Naive thymus-derived CD4-positive, alpha-beta T cell (primary cell): ENCODE data around the gene KIT. TPM values are rescaled to one million over a fixed set of nuclear protein-coding genes. Genes with fewer than 3 reads are reported as not detected.

Source experiments
- ATAC-seq: fragments of 150-1000 bp; cut with Tn5 transposase; 2 replicates; pipeline ENCODE4 v1.10.0; 2021; ENCODE audit warnings: mild to moderate bottlenecking, moderate library complexity
- CTCF ChIA-PET: fragments of 350-600 bp; sonication (Branson Sonifier 250); formaldehyde crosslinking; loops from one replicate; lab custom pipeline; 2021; ENCODE audit warnings: antibody characterized with exemption; lab: Charles Lee
- POLR2A ChIA-PET: fragments of 350-600 bp; sonication (Branson Sonifier 250); formaldehyde crosslinking; loops from one replicate; lab custom pipeline; 2021; ENCODE audit warnings: antibody characterized with exemption, inconsistent platforms; lab: Charles Lee
- DNase-seq, 9 donors: peaks; one replicate each; pipeline versions ENCODE4 v3.0.0 to v3.0.0-alpha.2; 2020 to 2022; ENCODE audit warnings: mixed read lengths in 1 of 9
- H3K27ac ChIP-seq: one replicate; pipeline ENCODE4 v1.7.0; 2013; ENCODE audit warnings: mild to moderate bottlenecking, low read depth, low read length, moderate library complexity
- H3K27me3 ChIP-seq, 2 donors: one replicate each; pipeline ENCODE4 v1.7.0; 2013; ENCODE audit warnings: low read length in 2 of 2, mild to moderate bottlenecking in 2 of 2, moderate library complexity in 2 of 2; ENCODE audit not compliant: control insufficient read depth in 2 of 2, insufficient read depth in 2 of 2
- H3K36me3 ChIP-seq, 3 experiments: 1 replicate in 2 of 3; 2 replicates in 1 of 3; pipeline ENCODE4 v1.7.0; 2013; ENCODE audit warnings: low read length in 3 of 3, mild to moderate bottlenecking in 3 of 3, moderate library complexity in 1 of 3; ENCODE audit not compliant: insufficient read depth in 3 of 3, control insufficient read depth in 2 of 3
- H3K4me1 ChIP-seq, 2 donors: one replicate each; pipeline ENCODE4 v1.7.0; 2013; ENCODE audit warnings: low read length in 2 of 2, mild to moderate bottlenecking in 2 of 2, moderate library complexity in 1 of 2; ENCODE audit not compliant: control insufficient read depth in 2 of 2, insufficient read depth in 2 of 2
- H3K4me3 ChIP-seq: 2 replicates; pipeline ENCODE4 v1.7.0; 2013; ENCODE audit warnings: mild to moderate bottlenecking, low read length
- H3K9me3 ChIP-seq, 3 experiments: 1 replicate in 2 of 3; 2 replicates in 1 of 3; pipeline ENCODE4 v1.7.0; 2013; ENCODE audit warnings: low read length in 3 of 3; ENCODE audit not compliant: control insufficient read depth in 2 of 3
- H3K27ac Mint-ChIP-seq, 9 donors: one replicate each; pipeline ENCODE4 v1.8.0; 2020 to 2022; ENCODE audit warnings: mixed read lengths in 9 of 9, mild to moderate bottlenecking in 8 of 9, moderate library complexity in 5 of 9, inconsistent platforms in 2 of 9
- H3K27me3 Mint-ChIP-seq, 5 donors: one replicate each; pipeline ENCODE4 v1.8.0; 2021 to 2022; ENCODE audit warnings: mixed read lengths in 5 of 5, mild to moderate bottlenecking in 1 of 5
- H3K36me3 Mint-ChIP-seq, 5 donors: one replicate each; pipeline ENCODE4 v1.8.0; 2020 to 2022; ENCODE audit warnings: mixed read lengths in 5 of 5, mild to moderate bottlenecking in 3 of 5, inconsistent platforms in 1 of 5
- H3K4me1 Mint-ChIP-seq, 7 donors: one replicate each; pipeline ENCODE4 v1.8.0; 2020 to 2022; ENCODE audit warnings: mixed read lengths in 7 of 7, mild to moderate bottlenecking in 3 of 7, inconsistent platforms in 1 of 7
- H3K4me3 Mint-ChIP-seq, 10 donors: one replicate each; pipeline ENCODE4 v1.8.0; 2020 to 2022; ENCODE audit warnings: mild to moderate bottlenecking in 10 of 10, mixed read lengths in 10 of 10, moderate library complexity in 6 of 10, inconsistent platforms in 2 of 10
- H3K9me3 Mint-ChIP-seq, 11 donors: one replicate each; pipeline ENCODE4 v1.8.0; 2020 to 2022; ENCODE audit warnings: mixed read lengths in 11 of 11, mild to moderate bottlenecking in 4 of 11, inconsistent platforms in 1 of 11, moderate library complexity in 1 of 11
- intact Hi-C, 2 donors: fragments of 100-400 bp; cut with micrococcal nuclease; formaldehyde crosslinking; loops; one replicate each; pipeline ENCODE4 v1.15.1; 2023
- polyA plus RNA-seq, 2 donors: library from polyadenylated mRNA; unstranded; fragments of 300-500 nt; fragmentation: Illumina TruSeq; gene quantifications; one replicate each; pipeline ENCODE4 v1.2.3, GENCODE V29; 2021
- total RNA-seq, 6 experiments: library from RNA in 5 of 6; stranded (reverse) in 5 of 6; gene quantifications; 1 replicate in 5 of 6; 2 replicates in 1 of 6; pipeline ENCODE4 v1.2.3 and lab custom pipeline; 2021 to 2026

The KIT gene
- total and polyA plus RNA-seq, 7 experiments from 2014 or later = 0.08 to 1.2 (median 0.16) TPM; not detected in 1

DNA sequence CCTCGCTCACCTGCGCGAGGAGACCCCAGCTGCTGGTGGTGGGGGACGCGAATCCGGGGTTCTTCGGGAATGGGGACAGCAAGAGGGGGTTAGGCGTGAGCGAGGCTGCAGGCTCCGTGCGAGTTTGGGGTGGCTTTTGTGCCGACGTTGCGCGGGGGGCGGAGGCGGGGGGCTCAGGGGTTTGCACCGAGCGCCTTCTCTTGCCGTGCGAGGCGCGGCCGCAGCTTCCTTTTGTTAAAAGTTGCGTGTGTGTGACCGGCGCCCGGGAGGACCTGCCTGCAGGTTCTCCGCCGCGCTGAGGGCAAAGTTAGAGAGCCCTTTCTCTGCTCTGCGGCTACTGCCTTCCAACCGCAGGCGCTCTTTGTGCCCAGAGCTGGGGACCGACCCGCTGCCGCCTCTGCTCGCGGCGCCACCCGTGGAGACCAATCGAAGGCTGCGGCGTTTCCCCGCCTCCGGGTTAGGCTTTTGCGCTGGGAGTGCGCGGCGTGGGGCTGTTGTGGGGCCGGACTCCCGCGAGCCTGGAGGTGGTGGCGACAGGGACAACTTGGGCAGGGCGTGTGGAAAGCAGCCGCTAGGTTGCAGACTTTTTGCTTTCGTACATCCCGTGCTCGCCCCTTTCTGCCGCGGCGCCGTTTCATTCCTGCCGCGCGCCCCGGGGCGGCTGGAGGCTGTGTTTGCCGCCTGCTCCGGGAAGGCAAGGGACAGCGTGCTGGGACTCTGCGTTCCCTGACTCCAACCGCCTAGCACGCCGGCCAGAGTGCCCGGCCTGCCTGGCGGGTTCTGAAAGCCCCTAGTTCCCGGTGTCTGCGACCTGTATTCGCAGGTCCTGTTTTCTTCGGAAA, 716 bp downstream of the KIT start:
- POLR2A ChIA-PET = interaction anchor here (0.8 kb wide), 1 partner anchor 1940 kb away, joined by 3 read pairs; no protein-coding TSS in a partner anchor

DNA sequence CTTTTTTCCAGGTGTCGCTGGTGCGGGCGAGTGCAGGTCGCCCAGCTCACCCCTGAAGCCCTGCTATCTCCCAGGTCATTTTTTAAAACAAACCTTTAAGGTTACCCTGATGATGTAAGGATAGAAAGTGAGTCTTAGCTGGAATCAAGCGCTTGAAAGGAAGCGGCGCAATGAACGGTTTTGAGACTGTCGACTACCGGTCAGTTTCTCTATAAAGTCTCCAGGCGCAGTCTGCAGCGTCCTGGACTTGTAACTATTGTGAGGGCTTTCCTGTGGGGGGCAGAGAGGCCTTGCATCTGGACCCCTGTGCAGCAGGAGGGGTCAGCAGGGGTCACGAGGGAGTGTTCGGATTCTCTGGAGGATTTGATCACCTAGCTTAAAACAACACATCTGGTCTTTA, 1.6 kb downstream of the KIT start:
- Histone ChIP-seq H3K4me3 (peak overlapping the region; percentile 33), H3K4me1 (peaks cover 0 to 10% of the 10 kb centered on the region in 2 donors), H3K27ac (no peak overlapping the region), H3K36me3 (no peaks in the 10 kb centered on the region), H3K9me3 (no peaks in the 10 kb centered on the region), H3K27me3 (peaks cover 0 to 12% of the 10 kb centered on the region in 2 donors)
- intact Hi-C loops = no loop called here
- peaks cover 0 to 3% (median 0%) of the 10 kb centered on the region in 5 donors for H3K36me3 Mint-ChIP-seq
- H3K27me3 Mint-ChIP-seq = peaks cover 53 to 79% (median 62%) of the 10 kb centered on the region in 5 donors
- ATAC-seq (no peak), DNase-seq (no peak)
- H3K9me3 Mint-ChIP-seq = no peaks in the 10 kb centered on the region
- peaks cover 14 to 25% (median 22%) of the 10 kb centered on the region in 7 donors for H3K4me1 Mint-ChIP-seq
- ChIA-PET POLR2A (interaction anchor here (0.8 kb wide), 1 partner anchor 1941 kb away, joined by 3 read pairs; no protein-coding TSS in a partner anchor), CTCF (no interaction called here)
- peak overlapping the region in 2 of 9 donors; percentile 15 to 60 for H3K27ac Mint-ChIP-seq
- H3K4me3 Mint-ChIP-seq = peak overlapping the region; percentile 64 to 88 (median 80)

More for the DNA sequence above, 716 bp downstream of the KIT start:
- ATAC-seq = peak; percentile 43
- H3K27me3 ChIP-seq = peaks cover 0 to 12% of the 10 kb centered on the region in 2 donors
- CTCF ChIA-PET = interaction anchor here (0.6 kb wide), 1 partner anchor 226 kb away, joined by 3 read pairs; no protein-coding TSS in a partner anchor
- peak overlapping the region; percentile 33 for H3K4me3 ChIP-seq
- no peak overlapping the region for H3K27ac ChIP-seq
- Mint-ChIP-seq H3K9me3 (no peaks in the 10 kb centered on the region), H3K36me3 (peaks cover 0 to 3% (median 0%) of the 10 kb centered on the region in 5 donors), H3K4me1 (peaks cover 14 to 25% (median 22%) of the 10 kb centered on the region in 7 donors), H3K27me3 (peaks cover 51 to 80% (median 59%) of the 10 kb centered on the region in 5 donors), H3K4me3 (peak overlapping the region; percentile 64 to 88 (median 80)), H3K27ac (no peak overlapping the region)
- peak in 5 of 9 donors; percentile 11 to 45 (median 18) for DNase-seq
- H3K9me3 ChIP-seq = no peaks in the 10 kb centered on the region
- H3K4me1 ChIP-seq = peaks cover 0 to 10% of the 10 kb centered on the region in 2 donors
- intact Hi-C loops = loop anchor here in 1 of 2 donors (1.0 kb wide), 1 partner anchor 303 kb away; no protein-coding TSS in a partner anchor
- no peaks in the 10 kb centered on the region for H3K36me3 ChIP-seq

- Mint-ChIP-seq H3K27ac (no peak overlapping the region), H3K36me3 (peaks cover 0 to 3% (median 0%) of the 10 kb centered on the region in 5 donors), H3K27me3 (peaks cover 55 to 76% (median 65%) of the 10 kb centered on the region in 5 donors), H3K9me3 (no peaks in the 10 kb centered on the region), H3K4me1 (peaks cover 14 to 25% (median 22%) of the 10 kb centered on the region in 7 donors), H3K4me3 (peak overlapping the region in 9 of 10 donors; percentile 12 to 88 (median 74))
- H3K27me3 ChIP-seq = peaks cover 0 to 12% of the 10 kb centered on the region in 2 donors
- no peak for ATAC-seq
- no peaks in the 10 kb centered on the region for H3K9me3 ChIP-seq
- peaks cover 0 to 10% of the 10 kb centered on the region in 2 donors for H3K4me1 ChIP-seq
- no peak overlapping the region for H3K27ac ChIP-seq
- POLR2A ChIA-PET = interaction anchor here (0.6 to 0.8 kb wide), 2 partner anchors 301 to 1942 kb away, joined by 3 read pairs; no protein-coding TSS in a partner anchor
- CTCF ChIA-PET = no interaction called here
- DNase-seq = no peak
- H3K36me3 ChIP-seq = no peaks in the 10 kb centered on the region
- intact Hi-C loops = no loop called here
- H3K4me3 ChIP-seq = peak overlapping the region; percentile 33
Measured at GRCh38 chr4:54659749-54660535, 2.2 kb downstream of the KIT start.

DNA sequence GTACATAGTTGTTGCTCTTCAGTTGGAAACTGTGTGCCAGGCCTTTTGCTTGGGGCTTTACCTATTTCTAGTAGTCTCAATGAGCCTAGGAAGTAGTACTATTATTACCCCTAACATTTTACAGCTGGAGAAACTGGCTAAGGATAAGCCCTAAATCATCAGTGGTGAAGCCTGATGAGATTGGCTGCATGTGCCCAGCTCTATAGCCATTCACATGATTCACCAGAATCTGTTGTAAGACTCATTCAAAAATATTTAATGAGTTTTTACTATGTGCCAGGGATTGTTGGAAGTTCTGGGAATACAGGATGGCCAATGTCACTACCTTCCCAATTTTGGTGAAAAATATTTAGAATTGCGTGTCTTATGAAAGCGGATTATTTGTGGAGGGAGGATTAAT, 2.8 kb downstream of the KIT start:
- Histone ChIP-seq H3K36me3 (no peaks in the 10 kb centered on the region), H3K4me3 (no peak overlapping the region), H3K27me3 (peaks cover 0 to 12% of the 10 kb centered on the region in 2 donors), H3K4me1 (peaks cover 0 to 10% of the 10 kb centered on the region in 2 donors), H3K27ac (no peak overlapping the region), H3K9me3 (no peaks in the 10 kb centered on the region)
- Mint-ChIP-seq H3K4me1 (peaks cover 14 to 25% (median 22%) of the 10 kb centered on the region in 7 donors), H3K27ac (no peak overlapping the region), H3K4me3 (peak overlapping the region in 6 of 10 donors; percentile 21 to 88 (median 80)), H3K36me3 (peaks cover 0 to 3% (median 0%) of the 10 kb centered on the region in 5 donors), H3K9me3 (no peaks in the 10 kb centered on the region), H3K27me3 (peaks cover 60 to 73% (median 69%) of the 10 kb centered on the region in 5 donors)
- intact Hi-C loops = no loop called here
- ATAC-seq = no peak
- ChIA-PET POLR2A (no interaction called here), CTCF (no interaction called here)
- DNase-seq = no peak

GRCh38 chr4:54661169-54661568, 3.4 kb downstream of the KIT start:
- CTCF ChIA-PET = no interaction called here
- no peaks in the 10 kb centered on the region for H3K36me3 ChIP-seq
- POLR2A ChIA-PET = no interaction called here
- intact Hi-C loops = no loop called here
- ATAC-seq = no peak
- peaks cover 0 to 10% of the 10 kb centered on the region in 2 donors for H3K4me1 ChIP-seq
- H3K27me3 ChIP-seq = peaks cover 0 to 12% of the 10 kb centered on the region in 2 donors
- H3K36me3 Mint-ChIP-seq = peaks cover 0 to 3% (median 0%) of the 10 kb centered on the region in 5 donors
- no peaks in the 10 kb centered on the region for H3K9me3 Mint-ChIP-seq
- no peak overlapping the region for H3K27ac Mint-ChIP-seq
- no peak for DNase-seq
- no peaks in the 10 kb centered on the region for H3K9me3 ChIP-seq
- peaks cover 14 to 25% (median 22%) of the 10 kb centered on the region in 7 donors for H3K4me1 Mint-ChIP-seq
- peaks cover 61 to 73% (median 68%) of the 10 kb centered on the region in 5 donors for H3K27me3 Mint-ChIP-seq
- H3K4me3 ChIP-seq = no peak overlapping the region
- H3K27ac ChIP-seq = no peak overlapping the region
- H3K4me3 Mint-ChIP-seq = no peak overlapping the region

GRCh38 chr4:54661686-54662085, 3.9 kb downstream of the KIT start:
- Histone ChIP-seq H3K4me3 (no peak overlapping the region), H3K27ac (no peak overlapping the region), H3K27me3 (peaks cover 0 to 12% of the 10 kb centered on the region in 2 donors), H3K36me3 (no peaks in the 10 kb centered on the region), H3K9me3 (no peaks in the 10 kb centered on the region), H3K4me1 (peaks cover 0 to 10% of the 10 kb centered on the region in 2 donors)
- ATAC-seq (no peak), DNase-seq (no peak)
- Mint-ChIP-seq H3K27me3 (peaks cover 55 to 68% (median 63%) of the 10 kb centered on the region in 5 donors), H3K27ac (no peak overlapping the region), H3K4me1 (peaks cover 14 to 25% (median 19%) of the 10 kb centered on the region in 7 donors), H3K4me3 (no peak overlapping the region), H3K9me3 (no peaks in the 10 kb centered on the region), H3K36me3 (peaks cover 0 to 3% (median 0%) of the 10 kb centered on the region in 5 donors)
- intact Hi-C loops = no loop called here
- POLR2A ChIA-PET = no interaction called here
- CTCF ChIA-PET = no interaction called here
